ENCODE measurements around the gene PHF19. TPM values are rescaled to one million over a fixed set of nuclear protein-coding genes. Genes with fewer than 3 reads are reported as not detected.

PHF19 gene
- polyA plus RNA-seq, 1 donor from 2014 or later = 3.9 TPM

DNA sequence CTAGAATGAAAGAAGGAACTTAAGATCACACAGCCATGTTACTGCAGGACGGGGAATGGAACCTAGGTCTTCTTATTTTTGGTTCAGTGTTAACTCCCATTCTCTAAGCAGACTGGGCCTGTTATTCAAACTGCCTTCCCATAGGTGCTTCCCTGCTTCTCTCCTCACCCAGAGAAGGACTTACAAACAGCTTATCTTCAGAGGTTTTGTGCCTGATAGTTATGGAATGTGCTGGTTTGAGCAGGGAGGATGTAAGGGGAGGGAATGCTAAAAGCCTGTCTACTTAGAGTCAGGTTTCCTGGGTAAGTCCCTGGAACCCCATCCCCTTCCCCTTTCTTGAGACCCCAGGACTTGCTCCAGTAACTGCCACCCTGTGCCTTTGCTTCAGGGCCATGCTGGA is 30.1 kb downstream of the PHF19 start:
- peak overlapping the region in 1 of 4 donors; percentile 25 for H3K4me3 Mint-ChIP-seq
- H3K4me1 Mint-ChIP-seq = peaks cover 9 to 32% (median 32%) of the 10 kb centered on the region in 3 donors
- H3K36me3 Mint-ChIP-seq = peaks cover 6% of the 10 kb centered on the region
- H3K27me3 Mint-ChIP-seq = no peaks in the 10 kb centered on the region
- peak overlapping the region in 2 of 3 donors; percentile 31 to 55 for H3K27ac Mint-ChIP-seq
- no peaks in the 10 kb centered on the region for H3K9me3 Mint-ChIP-seq

DNA sequence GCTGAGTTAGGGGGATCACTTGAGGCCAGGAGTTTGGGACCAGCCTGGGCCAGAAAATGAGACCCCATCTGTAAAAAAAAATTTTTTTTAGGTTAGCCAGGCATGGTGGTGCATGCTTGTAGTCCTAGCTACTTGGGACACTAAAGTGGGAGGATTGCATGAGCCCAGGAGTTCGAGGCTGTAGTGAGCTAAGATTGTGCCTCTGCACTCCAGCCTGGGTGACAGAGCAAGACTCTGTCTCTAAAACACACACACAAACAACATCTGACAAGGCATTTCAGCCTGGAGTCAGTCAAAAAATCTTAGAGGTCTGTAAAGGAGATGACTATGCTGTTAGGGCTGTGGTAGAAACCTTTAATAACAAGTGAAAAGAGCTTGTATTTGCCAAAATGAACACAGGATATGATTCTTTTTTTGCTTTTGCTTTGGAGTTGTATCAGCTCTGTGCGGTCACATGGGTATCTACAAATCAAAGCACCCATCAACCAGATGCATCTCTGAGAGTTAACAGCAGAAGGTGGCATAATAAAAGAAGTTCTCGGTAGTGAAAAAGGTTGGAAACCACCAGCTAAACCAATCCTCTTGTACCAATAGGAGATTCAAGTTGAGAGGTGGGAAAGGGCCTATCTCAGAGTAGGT is 30.6 kb downstream of the PHF19 start:
- Mint-ChIP-seq H3K27ac (no peak overlapping the region), H3K9me3 (peaks cover 0 to 2% (median 0%) of the 10 kb centered on the region in 3 donors), H3K27me3 (no peaks in the 10 kb centered on the region), H3K36me3 (peaks cover 6% of the 10 kb centered on the region), H3K4me3 (peak overlapping the region in 2 of 4 donors; percentile 8 to 25), H3K4me1 (peaks cover 10 to 37% (median 37%) of the 10 kb centered on the region in 3 donors)

DNA sequence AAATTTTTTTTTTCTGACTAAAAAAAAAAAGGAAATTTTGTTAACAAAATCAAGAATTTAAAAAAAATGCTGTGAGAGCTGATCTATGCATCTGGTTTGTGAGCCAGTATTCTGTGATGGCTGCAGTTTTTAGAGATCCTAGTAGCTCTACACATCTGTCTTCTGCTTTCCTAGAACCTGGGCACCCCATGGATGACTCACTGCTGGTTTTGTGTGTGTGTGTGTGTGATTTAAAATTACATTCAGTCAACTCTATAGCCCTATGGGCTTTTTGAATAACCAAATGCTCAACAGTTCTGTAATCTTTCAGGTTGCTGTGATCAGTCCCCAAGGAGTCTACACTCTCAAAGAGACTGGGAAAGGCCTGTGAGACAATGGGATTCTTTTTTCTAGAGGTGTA is 31.7 kb downstream of the PHF19 start:
- Mint-ChIP-seq H3K4me1 (peaks cover 10 to 38% (median 36%) of the 10 kb centered on the region in 3 donors), H3K9me3 (peaks cover 0 to 3% (median 0%) of the 10 kb centered on the region in 3 donors), H3K27ac (peak overlapping the region in 1 of 3 donors; percentile 51), H3K27me3 (no peaks in the 10 kb centered on the region), H3K36me3 (peaks cover 3% of the 10 kb centered on the region), H3K4me3 (peak overlapping the region in 1 of 4 donors; percentile 100)

DNA sequence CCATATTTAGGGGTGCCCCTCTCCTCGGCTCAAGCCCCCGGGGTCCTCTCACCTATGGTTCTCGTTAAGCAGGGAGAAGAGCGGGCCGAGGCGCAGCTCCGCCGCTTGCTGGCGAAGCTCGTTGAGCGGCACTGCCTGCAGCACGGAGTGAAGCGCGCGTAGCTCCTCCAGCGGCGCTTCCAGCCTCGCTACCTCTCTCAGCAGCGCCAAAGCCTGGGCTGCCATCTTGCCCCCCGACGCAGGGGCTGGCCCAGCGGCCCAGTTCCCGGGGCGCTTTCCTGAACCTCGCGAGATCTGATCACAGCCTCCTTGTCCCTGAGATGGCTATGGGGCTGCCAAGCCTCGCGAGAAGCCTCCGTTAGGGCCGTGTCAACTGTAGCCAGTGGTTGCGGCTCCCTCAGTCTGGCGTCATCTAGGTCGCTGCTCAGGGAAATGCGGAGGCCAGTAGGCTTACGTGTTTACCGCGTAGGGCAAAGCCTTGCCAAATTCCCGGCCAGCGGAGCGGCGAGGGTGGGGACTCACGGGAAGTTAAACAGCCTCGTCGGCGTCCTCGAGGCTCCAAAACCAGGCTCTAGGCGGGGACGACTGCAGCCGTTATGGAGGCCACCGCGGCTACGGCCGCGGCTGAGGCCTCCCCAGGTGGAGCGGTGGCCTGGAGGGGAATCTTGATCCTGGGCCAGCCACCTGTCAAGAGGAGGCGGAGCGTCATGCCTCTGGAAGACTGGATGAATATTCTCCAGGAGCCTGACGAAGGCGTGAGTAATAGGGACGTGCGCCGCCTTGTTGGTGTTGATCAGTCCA is 34.1 kb downstream of the PHF19 start, which contains the start of gene PSMD5:
TSS of gene PSMD5 (minus strand) at position 238 of the 801 bp plus-strand sequence. CDS start at position 225, 13 bp downstream.
- peaks cover 8% of the 10 kb centered on the region for H3K36me3 Mint-ChIP-seq
- peaks cover 0 to 3% (median 0%) of the 10 kb centered on the region in 3 donors for H3K9me3 Mint-ChIP-seq
- peak within 1 kb of the TSS; percentile 93 to 98 (median 96) for H3K27ac Mint-ChIP-seq
- peaks cover 1% of the 10 kb centered on the region for H3K27me3 Mint-ChIP-seq
- peak within 1 kb of the TSS; percentile 92 to 100 (median 96) for H3K4me3 Mint-ChIP-seq
- H3K4me1 Mint-ChIP-seq = peaks cover 21 to 46% (median 45%) of the 10 kb centered on the region in 3 donors

DNA sequence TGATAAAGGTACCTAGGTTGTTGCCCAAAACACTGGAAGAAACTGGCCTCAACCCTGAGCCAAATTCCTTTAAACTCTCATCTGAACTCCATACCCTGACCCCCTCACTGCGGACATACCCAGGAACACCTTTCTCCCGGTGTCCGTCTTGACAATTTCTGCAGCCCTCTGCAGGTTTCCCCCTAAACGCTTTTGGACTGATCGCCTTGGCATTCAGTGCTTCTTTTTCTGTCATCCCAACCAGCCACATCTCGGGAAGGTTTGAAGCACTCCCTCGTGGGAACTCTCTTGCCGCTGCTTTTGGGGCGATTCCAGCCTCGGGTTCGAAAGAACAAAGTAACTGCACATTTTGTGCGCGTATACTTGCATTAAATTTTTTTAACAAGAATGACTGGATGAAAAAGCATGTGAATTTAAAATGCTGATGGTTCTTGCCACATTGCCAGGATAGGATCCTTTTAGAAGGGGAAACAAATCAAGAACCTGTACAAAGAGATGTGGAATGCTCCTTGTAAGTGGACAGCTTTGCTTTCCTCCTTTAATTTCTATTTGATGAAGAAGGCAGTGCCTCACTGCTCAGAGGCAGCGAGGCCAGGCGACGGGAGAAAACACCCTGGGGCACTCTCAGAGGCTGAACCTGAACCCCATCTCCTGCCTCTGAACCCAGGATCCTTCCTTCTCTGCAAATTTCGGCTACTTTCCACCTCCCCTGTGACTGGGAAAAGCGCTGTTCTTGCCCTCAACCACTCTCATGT is 34.9 kb downstream of the PHF19 start:
- peak overlapping the region; percentile 93 to 98 (median 96) for H3K27ac Mint-ChIP-seq
- peaks cover 23 to 49% (median 41%) of the 10 kb centered on the region in 3 donors for H3K4me1 Mint-ChIP-seq
- H3K36me3 Mint-ChIP-seq = peaks cover 8% of the 10 kb centered on the region
- H3K4me3 Mint-ChIP-seq = peak overlapping the region; percentile 92 to 100 (median 96)
- H3K27me3 Mint-ChIP-seq = peaks cover 1% of the 10 kb centered on the region
- peaks cover 0 to 3% (median 0%) of the 10 kb centered on the region in 3 donors for H3K9me3 Mint-ChIP-seq

DNA sequence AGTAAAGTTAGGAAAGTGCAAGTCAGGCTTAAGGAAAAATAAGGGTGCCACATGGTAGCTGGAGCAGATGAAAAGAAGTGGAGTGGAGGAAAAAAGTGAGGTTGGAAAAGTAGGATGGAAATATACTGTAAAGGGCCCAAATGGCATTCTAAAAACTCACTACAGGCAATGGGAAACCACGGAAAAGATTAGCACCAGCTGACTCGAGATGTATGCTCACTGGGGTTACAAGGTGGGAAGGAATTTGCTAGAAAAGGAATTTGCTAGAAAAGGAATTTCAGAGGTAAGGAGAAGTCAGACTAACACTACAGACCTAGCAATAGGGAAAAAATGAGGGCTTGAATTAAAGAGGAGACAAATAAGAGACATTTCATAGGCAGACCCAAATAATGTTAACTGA is 37.8 kb downstream of the PHF19 start:
- Mint-ChIP-seq H3K4me3 (peak overlapping the region in 2 of 4 donors; percentile 76 to 84), H3K27ac (peak overlapping the region; percentile 32 to 44 (median 42)), H3K9me3 (peaks cover 0 to 3% (median 0%) of the 10 kb centered on the region in 3 donors), H3K4me1 (peaks cover 23 to 39% (median 26%) of the 10 kb centered on the region in 3 donors), H3K36me3 (peaks cover 4% of the 10 kb centered on the region), H3K27me3 (peaks cover 1% of the 10 kb centered on the region)

DNA sequence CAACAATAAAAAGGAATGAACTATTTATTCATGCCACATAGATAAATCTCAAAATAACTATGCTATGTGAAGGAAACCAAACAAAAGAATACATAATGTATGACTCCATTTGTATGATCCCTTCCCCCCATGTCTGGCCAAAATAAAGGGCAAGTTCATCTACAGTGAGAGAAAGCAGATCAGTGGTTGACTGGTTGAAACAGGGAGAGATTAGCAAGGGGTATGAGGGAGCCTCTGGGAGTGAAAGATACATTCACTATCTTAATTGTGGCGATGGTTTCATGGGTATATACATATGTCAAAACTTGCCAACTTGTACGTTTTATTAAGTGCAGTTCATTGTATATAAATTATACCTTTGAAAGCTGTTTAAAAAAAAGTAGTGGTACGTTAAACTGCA is 39.1 kb downstream of the PHF19 start:
- Mint-ChIP-seq H3K27ac (peak overlapping the region in 1 of 3 donors; percentile 45), H3K9me3 (peaks cover 0 to 3% (median 0%) of the 10 kb centered on the region in 3 donors), H3K4me1 (peaks cover 22 to 31% (median 23%) of the 10 kb centered on the region in 3 donors), H3K4me3 (no peak overlapping the region), H3K27me3 (peaks cover 1% of the 10 kb centered on the region), H3K36me3 (peaks cover 4% of the 10 kb centered on the region)

DNA sequence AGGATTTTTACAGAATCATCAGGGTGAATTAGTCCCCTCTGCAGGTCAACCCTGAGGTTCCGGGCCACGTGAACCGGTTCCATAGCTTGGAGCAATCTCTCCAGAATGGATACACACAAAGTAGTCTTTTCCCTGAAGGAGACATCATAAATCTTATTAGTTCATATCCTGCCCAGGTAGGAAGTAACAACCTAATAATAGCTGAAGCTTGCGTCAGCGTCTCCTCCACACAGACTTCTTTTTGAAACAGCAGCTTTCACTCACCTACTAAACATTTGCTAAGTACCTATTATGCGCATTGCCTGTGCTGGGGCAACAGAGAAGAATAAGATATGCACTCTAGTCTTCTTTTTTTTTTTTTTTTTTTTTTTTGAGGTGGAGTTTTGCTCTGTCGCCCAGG is 43.7 kb downstream of the PHF19 start:
- H3K4me3 Mint-ChIP-seq = no peak overlapping the region
- no peaks in the 10 kb centered on the region for H3K9me3 Mint-ChIP-seq
- no peak overlapping the region for H3K27ac Mint-ChIP-seq
- H3K4me1 Mint-ChIP-seq = peaks cover 0 to 4% (median 4%) of the 10 kb centered on the region in 3 donors
- no peaks in the 10 kb centered on the region for H3K36me3 Mint-ChIP-seq
- H3K27me3 Mint-ChIP-seq = no peaks in the 10 kb centered on the region

DNA sequence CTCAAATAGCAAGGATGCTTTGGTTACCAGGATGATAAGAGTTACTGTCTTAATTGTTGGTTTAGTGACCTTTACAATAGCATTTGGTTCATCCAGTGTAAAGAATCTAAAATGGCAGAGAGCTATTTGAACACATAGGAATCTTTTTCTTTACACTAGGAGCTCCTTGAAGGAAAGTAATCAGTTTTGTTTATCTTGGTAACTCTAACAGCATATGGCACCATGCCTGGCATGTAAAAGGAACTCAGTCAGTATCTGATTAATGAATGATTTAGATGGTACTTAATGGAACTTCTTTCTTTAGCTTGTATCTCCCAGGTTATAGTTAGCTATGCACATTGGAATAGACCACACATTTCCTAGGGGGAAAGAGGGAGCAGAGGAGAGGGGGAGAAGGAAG is 44.2 kb downstream of the PHF19 start:
- Mint-ChIP-seq H3K27me3 (no peaks in the 10 kb centered on the region), H3K36me3 (no peaks in the 10 kb centered on the region), H3K9me3 (no peaks in the 10 kb centered on the region), H3K27ac (no peak overlapping the region), H3K4me3 (no peak overlapping the region), H3K4me1 (peaks cover 0 to 4% (median 2%) of the 10 kb centered on the region in 3 donors)

DNA sequence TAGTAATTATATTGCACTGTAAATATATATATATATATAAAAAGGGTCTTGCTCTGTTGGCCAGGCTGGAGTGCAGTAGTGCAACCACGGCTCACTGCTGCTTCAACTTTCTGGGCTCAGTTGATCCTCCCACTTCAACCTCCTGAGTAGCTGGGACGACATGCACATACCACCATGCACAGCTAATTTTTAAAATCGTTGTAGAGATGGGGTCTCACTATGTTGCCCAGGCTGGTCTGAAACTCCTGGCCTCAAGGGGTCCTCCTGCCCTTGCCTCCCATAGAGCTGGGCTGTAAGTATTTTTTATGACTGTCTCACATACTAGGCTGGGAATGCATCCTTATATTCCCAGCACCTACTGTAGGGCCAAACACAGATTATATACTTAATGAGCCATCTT is 46.1 kb downstream of the PHF19 start:
- Mint-ChIP-seq H3K36me3 (no peaks in the 10 kb centered on the region), H3K27ac (no peak overlapping the region), H3K4me1 (peaks cover 0 to 1% (median 0%) of the 10 kb centered on the region in 3 donors), H3K4me3 (no peak overlapping the region), H3K9me3 (no peaks in the 10 kb centered on the region), H3K27me3 (no peaks in the 10 kb centered on the region)

DNA sequence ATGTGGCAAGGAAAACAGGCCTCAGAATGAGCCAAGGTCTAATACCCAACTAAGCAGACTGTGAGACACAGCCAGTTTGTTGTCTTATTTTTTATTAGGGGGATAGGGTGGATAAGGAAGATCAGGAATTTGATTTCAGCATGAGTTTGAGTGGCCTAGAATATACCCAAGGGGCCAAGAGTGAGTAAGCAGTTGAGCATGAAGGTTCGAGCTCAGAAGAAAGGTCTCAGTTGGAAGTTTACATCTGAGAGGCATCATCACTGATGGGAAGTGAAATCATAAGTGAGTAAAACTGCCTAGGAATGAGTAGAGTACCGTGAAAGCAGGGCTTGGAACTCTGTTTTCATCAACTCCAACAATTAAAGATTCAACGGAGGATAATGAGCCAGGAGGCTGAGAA is 46.8 kb downstream of the PHF19 start:
- Mint-ChIP-seq H3K4me3 (no peak overlapping the region), H3K27ac (no peak overlapping the region), H3K27me3 (no peaks in the 10 kb centered on the region), H3K4me1 (peaks cover 0 to 1% (median 0%) of the 10 kb centered on the region in 3 donors), H3K36me3 (no peaks in the 10 kb centered on the region), H3K9me3 (no peaks in the 10 kb centered on the region)

DNA sequence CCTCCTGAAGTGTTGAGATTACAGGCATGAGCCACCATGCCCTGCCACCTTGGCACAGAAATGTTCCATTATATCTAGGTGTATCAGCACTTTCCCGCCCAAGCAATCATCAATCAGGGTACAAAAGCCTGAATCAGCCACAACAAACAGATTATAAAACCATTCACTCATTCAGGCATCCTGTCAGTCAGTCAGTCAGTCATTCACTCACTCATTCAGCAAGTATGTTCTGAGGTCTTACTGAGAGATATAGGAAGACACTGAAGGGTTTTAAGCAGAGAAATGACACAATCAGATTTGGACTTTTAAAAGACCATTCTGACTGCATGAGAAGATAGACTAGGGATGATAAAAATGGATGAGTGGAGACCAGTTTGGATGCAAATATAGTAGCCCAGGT is 47.3 kb downstream of the PHF19 start:
- Mint-ChIP-seq H3K4me3 (no peak overlapping the region), H3K9me3 (peaks cover 0 to 1% (median 0%) of the 10 kb centered on the region in 3 donors), H3K36me3 (no peaks in the 10 kb centered on the region), H3K27ac (no peak overlapping the region), H3K4me1 (peaks cover 0 to 1% (median 0%) of the 10 kb centered on the region in 3 donors), H3K27me3 (no peaks in the 10 kb centered on the region)

DNA sequence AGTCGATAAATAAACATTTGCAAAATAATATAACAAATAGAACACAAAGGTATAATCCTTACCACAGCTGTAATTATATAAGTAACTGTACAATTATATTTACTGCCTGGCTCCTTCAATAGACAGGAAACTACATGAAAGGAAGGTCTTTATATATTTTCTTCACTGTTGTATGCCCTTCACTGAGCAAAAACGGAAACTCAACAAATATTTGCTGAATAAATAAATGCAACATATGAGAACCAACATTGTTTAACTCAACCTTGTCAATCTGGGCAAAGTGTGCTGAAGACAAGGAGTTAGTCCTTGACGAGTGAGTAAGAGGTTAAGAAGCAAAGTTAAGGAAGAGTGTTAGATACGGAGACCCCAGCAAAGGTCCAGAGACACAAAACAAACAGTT is 56.9 kb downstream of the PHF19 start:
- Mint-ChIP-seq H3K9me3 (peaks cover 0 to 1% (median 0%) of the 10 kb centered on the region in 3 donors), H3K27ac (no peak overlapping the region), H3K4me1 (peaks cover 0 to 2% (median 0%) of the 10 kb centered on the region in 3 donors), H3K27me3 (no peaks in the 10 kb centered on the region), H3K4me3 (no peak overlapping the region), H3K36me3 (peaks cover 9% of the 10 kb centered on the region)

DNA sequence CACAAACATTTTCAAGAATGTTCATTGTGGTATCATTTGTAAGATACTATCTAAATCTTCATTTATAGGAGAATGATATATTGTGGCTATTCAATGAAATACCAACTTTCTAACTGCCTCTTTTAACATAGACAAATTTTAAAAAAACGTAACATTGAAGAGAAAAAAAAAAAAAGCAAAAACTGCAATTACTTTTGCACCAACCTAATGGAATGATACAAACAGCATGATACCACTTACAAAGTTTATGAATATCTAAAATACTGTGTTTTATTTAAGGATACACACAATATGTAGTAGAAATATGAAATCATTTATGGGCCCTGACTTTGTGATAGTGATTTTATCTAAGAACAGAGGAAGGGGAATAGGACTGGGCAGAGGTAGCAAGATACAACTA is 58.4 kb downstream of the PHF19 start:
- Mint-ChIP-seq H3K4me3 (no peak overlapping the region), H3K4me1 (peaks cover 0 to 2% (median 0%) of the 10 kb centered on the region in 3 donors), H3K27me3 (no peaks in the 10 kb centered on the region), H3K36me3 (peaks cover 9% of the 10 kb centered on the region), H3K27ac (no peak overlapping the region), H3K9me3 (no peaks in the 10 kb centered on the region)
